Measurements from ENCODE around the gene HS6ST2. TPM values are rescaled to one million over a fixed set of nuclear protein-coding genes. Genes with fewer than 3 reads are reported as not detected.

HS6ST2 gene
- total RNA-seq, 2 donors from 2014 or later, result not detected

DNA sequence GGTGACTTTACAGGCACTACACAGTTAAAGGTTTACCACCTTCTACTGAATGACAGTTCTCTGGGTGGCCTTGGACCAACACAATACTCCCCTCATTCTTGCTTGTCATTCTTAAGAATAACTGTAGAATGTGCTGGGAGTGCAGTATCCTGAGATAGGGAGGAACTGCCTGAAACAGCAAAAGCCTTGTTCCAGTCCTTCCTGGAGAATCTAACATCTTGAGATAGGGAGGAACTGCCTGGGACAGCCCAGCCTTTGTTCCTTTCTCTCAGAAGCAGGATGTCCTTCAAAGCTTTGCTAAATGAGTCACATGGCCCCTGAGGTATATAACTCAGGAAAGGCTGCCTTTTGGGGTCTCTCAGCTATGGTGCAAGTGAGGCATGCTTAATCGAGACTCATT, 323.9 kb downstream of the HS6ST2 start:
- no peaks in the 10 kb centered on the region for H3K4me1 ChIP-seq (ENCODE audit: control insufficient read depth in 1 of 2, low read depth in 2 of 2)
- H3K9me3 ChIP-seq, result no peaks in the 10 kb centered on the region
- ATAC-seq (ENCODE audit: insufficient number of reproducible peaks, low FRiP score, low read depth) (no peak), DNase-seq (ENCODE audit: low spot score) (no peak)
- H3K36me3 ChIP-seq, result no peaks in the 10 kb centered on the region
- no peaks in the 10 kb centered on the region for H3K27me3 ChIP-seq (replicated peaks; ENCODE audit: insufficient read depth)
- H3K27ac ChIP-seq, result no peak overlapping the region
- TF ChIP-seq, protein P1, sequence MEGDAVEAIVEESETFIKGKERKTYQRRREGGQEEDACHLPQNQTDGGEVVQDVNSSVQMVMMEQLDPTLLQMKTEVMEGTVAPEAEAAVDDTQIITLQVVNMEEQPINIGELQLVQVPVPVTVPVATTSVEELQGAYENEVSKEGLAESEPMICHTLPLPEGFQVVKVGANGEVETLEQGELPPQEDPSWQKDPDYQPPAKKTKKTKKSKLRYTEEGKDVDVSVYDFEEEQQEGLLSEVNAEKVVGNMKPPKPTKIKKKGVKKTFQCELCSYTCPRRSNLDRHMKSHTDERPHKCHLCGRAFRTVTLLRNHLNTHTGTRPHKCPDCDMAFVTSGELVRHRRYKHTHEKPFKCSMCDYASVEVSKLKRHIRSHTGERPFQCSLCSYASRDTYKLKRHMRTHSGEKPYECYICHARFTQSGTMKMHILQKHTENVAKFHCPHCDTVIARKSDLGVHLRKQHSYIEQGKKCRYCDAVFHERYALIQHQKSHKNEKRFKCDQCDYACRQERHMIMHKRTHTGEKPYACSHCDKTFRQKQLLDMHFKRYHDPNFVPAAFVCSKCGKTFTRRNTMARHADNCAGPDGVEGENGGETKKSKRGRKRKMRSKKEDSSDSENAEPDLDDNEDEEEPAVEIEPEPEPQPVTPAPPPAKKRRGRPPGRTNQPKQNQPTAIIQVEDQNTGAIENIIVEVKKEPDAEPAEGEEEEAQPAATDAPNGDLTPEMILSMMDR (IDR thresholded peaks at IDR 0.05), result no peak
- no peak overlapping the region for H3K4me3 ChIP-seq

DNA sequence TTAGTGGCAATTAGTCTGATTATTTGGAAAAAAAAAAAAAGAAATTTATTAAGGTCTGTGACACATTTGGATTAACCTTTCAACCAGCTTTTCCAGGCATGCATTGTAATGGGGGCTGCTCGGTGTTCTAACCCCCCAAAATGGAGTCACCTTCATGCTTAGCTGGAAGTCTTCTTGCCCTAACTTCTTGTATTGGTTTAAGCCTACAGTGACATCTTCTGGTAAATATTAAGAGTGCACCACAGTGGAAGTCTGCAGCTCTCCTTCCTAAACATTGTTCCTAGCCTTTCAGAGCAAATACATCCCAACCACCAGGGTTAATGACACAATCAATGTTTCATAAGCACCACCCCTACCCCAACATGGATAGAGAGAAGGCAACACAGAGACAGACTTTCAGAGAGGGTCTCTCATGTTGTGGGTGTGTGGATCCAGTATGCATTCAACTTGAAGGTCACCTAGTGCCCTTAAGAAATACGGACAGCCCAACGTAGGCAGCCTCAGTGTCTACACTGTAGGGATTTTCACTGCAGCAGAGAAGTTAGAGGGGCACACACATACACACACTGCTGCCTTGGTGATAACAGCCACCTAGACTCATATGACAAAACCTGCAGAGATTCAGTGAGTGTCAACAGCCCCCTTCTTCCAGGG, 326.7 kb downstream of the HS6ST2 start:
- no peaks in the 10 kb centered on the region for H3K4me1 ChIP-seq (ENCODE audit: control insufficient read depth in 1 of 2, low read depth in 2 of 2)
- no peaks in the 10 kb centered on the region for H3K27me3 ChIP-seq (replicated peaks; ENCODE audit: insufficient read depth)
- H3K36me3 ChIP-seq, result no peaks in the 10 kb centered on the region
- H3K27ac ChIP-seq, result no peak overlapping the region
- ATAC-seq (ENCODE audit: insufficient number of reproducible peaks, low FRiP score, low read depth) (no peak), DNase-seq (ENCODE audit: low spot score) (no peak)
- H3K4me3 ChIP-seq, result no peak overlapping the region
- H3K9me3 ChIP-seq, result no peaks in the 10 kb centered on the region
- TF ChIP-seq, protein P1 (IDR thresholded peaks at IDR 0.05), result no peak

DNA sequence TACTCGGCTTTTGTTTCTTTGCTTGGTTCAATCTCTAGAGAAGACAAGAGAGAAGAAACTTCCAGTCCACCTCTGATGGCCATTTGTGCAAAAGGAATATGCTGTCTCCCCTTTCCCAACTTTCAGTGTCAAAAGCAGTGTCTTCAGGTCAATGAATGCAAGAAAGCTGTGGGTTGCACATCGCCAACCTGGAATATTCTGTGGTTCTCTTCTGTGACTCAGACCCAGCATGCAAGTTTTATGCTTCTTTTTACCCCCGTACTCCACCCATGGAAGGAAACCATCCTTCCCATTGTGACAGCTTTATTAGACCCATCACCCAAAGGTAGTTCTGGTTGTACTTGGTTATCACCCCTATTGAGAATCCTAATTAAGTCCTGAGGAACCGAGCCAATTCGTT, 334.0 kb downstream of the HS6ST2 start:
- Histone ChIP-seq H3K4me1 (ENCODE audit: control insufficient read depth in 1 of 2, low read depth in 2 of 2) (no peaks in the 10 kb centered on the region), H3K36me3 (no peaks in the 10 kb centered on the region), H3K27ac (no peak overlapping the region), H3K9me3 (no peaks in the 10 kb centered on the region), H3K27me3 (replicated peaks; ENCODE audit: insufficient read depth) (no peaks in the 10 kb centered on the region), H3K4me3 (no peak overlapping the region)
- TF ChIP-seq, protein P1 (IDR thresholded peaks at IDR 0.05), result no peak
- ATAC-seq (ENCODE audit: insufficient number of reproducible peaks, low FRiP score, low read depth) (no peak), DNase-seq (ENCODE audit: low spot score) (no peak)

DNA sequence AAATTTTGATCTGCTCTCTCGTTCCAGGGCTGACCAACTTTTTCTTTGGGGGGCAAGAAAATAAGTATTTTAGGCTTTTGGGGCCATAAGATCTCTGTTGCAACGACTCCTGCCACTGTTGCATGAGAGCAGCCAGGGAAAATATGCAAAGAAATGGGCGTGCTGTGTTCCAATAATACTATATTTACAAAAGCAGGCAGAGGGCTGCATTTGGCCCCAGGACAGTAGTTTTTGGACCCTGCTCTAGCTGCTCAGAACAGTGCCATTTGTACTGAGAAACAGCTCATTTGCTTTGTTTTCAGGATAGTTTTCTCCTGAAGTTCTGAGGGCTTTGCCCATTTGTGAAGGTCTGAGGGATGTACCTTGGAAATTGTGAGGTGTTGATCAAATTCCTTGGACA, 334.5 kb downstream of the HS6ST2 start:
- DNase-seq (ENCODE audit: low spot score) (no peak), ATAC-seq (ENCODE audit: insufficient number of reproducible peaks, low FRiP score, low read depth) (no peak)
- TF ChIP-seq, protein P1 (IDR thresholded peaks at IDR 0.05), result no peak
- Histone ChIP-seq H3K36me3 (no peaks in the 10 kb centered on the region), H3K27me3 (replicated peaks; ENCODE audit: insufficient read depth) (no peaks in the 10 kb centered on the region), H3K27ac (no peak overlapping the region), H3K4me1 (ENCODE audit: control insufficient read depth in 1 of 2, low read depth in 2 of 2) (no peaks in the 10 kb centered on the region), H3K9me3 (no peaks in the 10 kb centered on the region), H3K4me3 (no peak overlapping the region)

DNA sequence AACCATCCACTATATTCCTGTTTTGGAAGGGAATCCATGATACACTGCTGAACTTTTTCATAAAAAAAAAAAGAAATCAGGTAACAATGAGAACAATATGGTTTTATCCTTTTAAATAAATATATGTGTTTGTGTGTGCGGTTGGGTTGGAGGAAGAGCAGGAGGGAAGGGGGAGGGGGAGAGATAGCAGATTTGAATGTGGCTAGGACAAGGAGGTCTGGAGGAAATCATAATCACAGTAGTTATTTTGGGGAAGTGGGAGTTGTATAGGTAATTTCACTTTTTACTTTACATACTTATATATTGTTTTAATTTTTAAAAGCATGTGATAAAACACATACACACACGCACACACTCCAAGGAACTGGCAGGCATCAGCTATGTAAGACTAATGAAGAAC, 335.1 kb downstream of the HS6ST2 start:
- DNase-seq (ENCODE audit: low spot score), result no peak
- Histone ChIP-seq H3K4me3 (no peak overlapping the region), H3K27me3 (replicated peaks; ENCODE audit: insufficient read depth) (no peaks in the 10 kb centered on the region), H3K27ac (no peak overlapping the region), H3K36me3 (no peaks in the 10 kb centered on the region), H3K9me3 (no peaks in the 10 kb centered on the region), H3K4me1 (ENCODE audit: control insufficient read depth in 1 of 2, low read depth in 2 of 2) (no peaks in the 10 kb centered on the region)
- TF ChIP-seq, protein P1 (IDR thresholded peaks at IDR 0.05), result no peak
- ATAC-seq (ENCODE audit: insufficient number of reproducible peaks, low FRiP score, low read depth), result no peak

Data from thoracic aorta (tissue), 2 donors.